SHP77 treated with DMSO at 0.1 percent for 48 hours (cell line): ENCODE measurements around the gene MYO19.
"Not testable (repeated sequence)": the region's sequence is repeated elsewhere in the genome, so short reads cannot be mapped to it uniquely, and the experiment has no call there.

Source experiments
- DNase-seq: peaks from one replicate; lab custom pipeline; 2025; lab: John Stamatoyannopoulos, UW

The MYO19 gene

DNA sequence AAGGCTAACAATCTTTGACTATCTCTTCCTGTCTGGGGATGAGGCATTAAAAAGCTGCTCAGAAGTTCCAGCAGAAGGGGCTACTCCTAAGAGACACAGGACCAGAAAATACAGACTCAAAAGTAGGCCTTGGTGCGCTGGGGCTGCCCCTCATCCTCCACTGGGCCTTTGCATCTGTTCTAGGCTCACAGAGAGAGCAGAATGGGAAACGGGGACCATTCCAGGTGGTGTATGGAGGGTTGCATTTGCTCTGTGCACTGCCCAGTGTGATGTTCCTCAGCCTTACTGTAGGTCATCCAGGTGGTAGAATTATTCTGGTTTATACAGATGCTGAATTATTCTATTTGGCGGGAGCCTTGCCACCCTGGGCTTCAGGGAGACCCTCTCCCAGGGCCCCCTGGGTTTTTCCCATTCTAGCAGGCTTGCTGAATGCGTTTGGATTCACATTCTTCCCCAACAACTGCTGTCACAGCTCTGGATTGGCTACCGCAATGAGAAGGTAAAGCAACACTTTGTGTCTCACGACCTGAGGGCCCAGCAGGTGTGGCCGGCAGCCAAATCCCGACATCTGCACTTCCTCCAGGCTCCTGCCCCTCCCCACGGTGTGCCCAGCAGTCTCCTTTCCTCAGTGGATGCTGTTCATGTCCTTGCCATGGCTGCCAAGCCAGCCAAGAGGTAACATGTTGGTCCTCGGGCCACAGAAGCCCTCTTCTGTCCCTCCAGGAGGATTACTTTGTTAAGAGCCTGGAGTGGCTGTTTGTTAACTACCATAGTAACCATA, 73.1 kb downstream of the MYO19 start:
- no peak for DNase-seq

DNA sequence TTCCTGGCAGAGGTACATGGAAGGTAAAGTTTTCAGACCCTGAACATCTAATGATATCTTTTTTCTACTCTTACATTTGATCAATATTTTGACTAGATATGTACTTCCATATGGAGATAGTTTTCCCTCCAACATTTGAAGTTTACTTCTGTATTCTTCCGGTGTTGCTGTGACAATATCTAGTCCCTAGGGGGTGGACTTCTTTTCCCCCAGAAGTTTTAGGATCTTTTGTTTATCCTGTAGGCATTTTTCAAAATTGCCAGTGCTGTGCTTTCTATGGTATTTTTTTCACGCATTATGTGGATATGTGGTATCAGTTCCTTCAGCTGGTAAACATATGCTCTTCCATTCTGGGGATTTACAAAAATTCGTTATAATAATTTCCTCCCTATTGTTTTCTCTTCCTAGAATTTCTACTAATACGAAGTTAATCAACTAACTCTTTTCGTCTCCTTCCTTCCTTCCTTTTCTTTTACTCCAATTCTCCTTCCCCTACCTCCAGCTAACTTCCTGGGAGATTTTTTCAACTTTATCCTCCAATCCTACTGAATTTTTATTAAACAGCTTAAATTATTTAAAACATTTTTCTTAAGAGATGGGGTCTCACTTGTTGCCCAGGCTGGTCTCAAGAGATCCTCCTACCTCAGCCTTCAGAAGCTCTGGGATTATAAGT, 74.3 kb downstream of the MYO19 start:
- DNase-seq, result no peak

DNA sequence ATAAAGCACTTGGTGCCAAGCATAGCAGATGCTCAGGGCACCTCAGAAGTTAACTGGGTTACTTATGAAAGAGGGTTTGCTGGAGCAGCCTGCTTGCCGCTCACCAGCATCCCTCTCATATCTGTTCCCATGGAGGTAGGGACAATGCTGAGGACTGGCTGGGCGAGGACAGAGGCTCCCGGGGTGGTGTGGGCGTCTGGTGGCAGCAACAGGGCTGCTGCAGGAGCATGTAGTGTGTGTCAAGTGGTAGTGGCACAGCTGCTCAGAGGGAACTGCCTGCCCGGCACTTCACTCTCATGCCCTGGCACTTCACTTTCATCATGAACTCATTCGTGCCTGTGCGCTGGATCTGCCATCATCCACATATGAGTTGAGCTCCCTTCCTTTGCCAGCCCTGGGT, 75.1 kb downstream of the MYO19 start:
- DNase-seq, result no peak

- no peak for DNase-seq
Measured at GRCh38 chr17:36459045-36459444, 75.6 kb downstream of the MYO19 start.

- DNase-seq, result not testable (repeated sequence)
Measured at GRCh38 chr17:36457701-36458100, 77.0 kb downstream of the MYO19 start.

DNA sequence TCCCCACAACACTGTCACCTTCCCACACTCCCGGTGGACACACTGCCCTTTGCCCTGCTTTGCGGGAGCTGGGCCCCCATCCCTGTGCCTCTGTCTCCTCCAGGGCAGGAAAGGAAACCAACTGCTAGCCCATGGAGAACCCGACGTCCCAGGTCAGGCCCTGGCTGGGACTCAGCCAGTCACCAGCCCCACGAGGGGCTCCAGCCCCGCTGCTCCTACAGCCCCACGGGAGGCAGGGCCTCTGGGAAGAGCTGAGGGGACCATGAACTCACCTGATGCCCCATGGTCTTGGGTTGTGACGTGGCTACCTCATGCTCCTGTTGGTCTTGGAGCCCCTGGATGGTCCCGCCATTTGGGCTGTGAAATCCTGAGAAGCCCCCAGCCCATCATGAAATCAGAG, 81.8 kb downstream of the MYO19 start:
- not testable (repeated sequence) for DNase-seq

- not testable (repeated sequence) for DNase-seq
Measured at GRCh38 chr17:36449997-36450396, 84.7 kb downstream of the MYO19 start.
